CD4-positive, alpha-beta memory T cell (primary cell): ENCODE measurements around the gene GP9. TPM values are rescaled to one million over a fixed set of nuclear protein-coding genes. Genes with fewer than 3 reads are reported as not detected.
A peak's percentile ranks its signal among the peaks of the same experiment; 100 is the strongest.
"Not testable (repeated sequence)": the region's sequence is repeated elsewhere in the genome, so short reads cannot be mapped to it uniquely, and the experiment has no call there.

Experiments
- CTCF ChIA-PET: fragments of 350-600 bp; sonication (Branson Sonifier 250); formaldehyde crosslinking; loops from one replicate; lab custom pipeline; 2021; ENCODE audit warnings: inconsistent platforms; ENCODE audit not compliant: partially characterized antibody; lab: Charles Lee
- POLR2A ChIA-PET: fragments of 350-600 bp; sonication (Branson Sonifier 250); formaldehyde crosslinking; loops from one replicate; lab custom pipeline; 2021; ENCODE audit not compliant: partially characterized antibody; lab: Charles Lee
- DNase-seq, 5 donors: peaks; one replicate each; pipeline versions ENCODE4 v3.0.0 to v3.0.0-alpha.2; 2020 to 2022; ENCODE audit warnings: mixed read lengths in 1 of 5
- H3K27ac ChIP-seq: one replicate; pipeline ENCODE4 v1.7.0; 2013; ENCODE audit warnings: low read depth, low read length
- H3K27me3 ChIP-seq: 2 replicates; pipeline ENCODE4 v1.7.0; 2013; ENCODE audit warnings: mild to moderate bottlenecking, low read length, moderate library complexity; ENCODE audit not compliant: insufficient read depth
- H3K36me3 ChIP-seq: 2 replicates; pipeline ENCODE4 v1.7.0; 2013; ENCODE audit warnings: mild to moderate bottlenecking, low read length, moderate library complexity; ENCODE audit not compliant: insufficient read depth
- H3K4me1 ChIP-seq: 2 replicates; pipeline ENCODE4 v1.7.0; 2013; ENCODE audit warnings: mild to moderate bottlenecking, low read length, moderate library complexity; ENCODE audit not compliant: insufficient read depth
- H3K4me3 ChIP-seq, 2 donors: one replicate each; pipeline ENCODE4 v1.7.0; 2013; ENCODE audit warnings: low read length in 2 of 2, mild to moderate bottlenecking in 1 of 2
- H3K9me3 ChIP-seq, 2 donors: one replicate each; pipeline ENCODE4 v1.7.0; 2013; ENCODE audit warnings: low read length in 2 of 2, control low read depth in 1 of 2; ENCODE audit not compliant: control insufficient read depth in 1 of 2
- H3K27ac Mint-ChIP-seq, 7 donors: one replicate each; pipeline ENCODE4 v1.8.0; 2020 to 2021; ENCODE audit warnings: mixed read lengths in 7 of 7, mild to moderate bottlenecking in 6 of 7, inconsistent platforms in 3 of 7, moderate library complexity in 3 of 7
- H3K27me3 Mint-ChIP-seq, 2 donors: one replicate each; pipeline ENCODE4 v1.8.0; 2020 to 2021; ENCODE audit warnings: mixed read lengths in 2 of 2
- H3K36me3 Mint-ChIP-seq, 2 donors: one replicate each; pipeline ENCODE4 v1.8.0; 2020 to 2021; ENCODE audit warnings: mixed read lengths in 2 of 2, inconsistent platforms in 1 of 2, mild to moderate bottlenecking in 1 of 2
- H3K4me1 Mint-ChIP-seq, 4 donors: one replicate each; pipeline ENCODE4 v1.8.0; 2020 to 2021; ENCODE audit warnings: mixed read lengths in 4 of 4, mild to moderate bottlenecking in 1 of 4
- H3K4me3 Mint-ChIP-seq, 8 donors: one replicate each; pipeline ENCODE4 v1.8.0; 2020 to 2021; ENCODE audit warnings: mixed read lengths in 8 of 8, mild to moderate bottlenecking in 7 of 8, moderate library complexity in 6 of 8, inconsistent platforms in 3 of 8
- H3K9me3 Mint-ChIP-seq, 8 donors: one replicate each; pipeline ENCODE4 v1.8.0; 2020 to 2021; ENCODE audit warnings: mixed read lengths in 8 of 8, mild to moderate bottlenecking in 5 of 8, inconsistent platforms in 3 of 8, moderate library complexity in 1 of 8
- intact Hi-C: fragments of 100-400 bp; cut with micrococcal nuclease; formaldehyde crosslinking; loops from one replicate; pipeline ENCODE4 v1.15.1; 2023
- polyA plus RNA-seq, 2 donors: library from polyadenylated mRNA; unstranded; fragments of 300-500 nt; fragmentation: Illumina TruSeq; gene quantifications; one replicate each; pipeline ENCODE4 v1.2.3, GENCODE V29; 2021
- total RNA-seq, 2 experiments: library from RNA; stranded (reverse); gene quantifications; one replicate each; pipeline ENCODE4 v1.2.3, GENCODE V29; 2021

GP9 gene
- total and polyA plus RNA-seq, 4 experiments from 2014 or later = not detected

DNA sequence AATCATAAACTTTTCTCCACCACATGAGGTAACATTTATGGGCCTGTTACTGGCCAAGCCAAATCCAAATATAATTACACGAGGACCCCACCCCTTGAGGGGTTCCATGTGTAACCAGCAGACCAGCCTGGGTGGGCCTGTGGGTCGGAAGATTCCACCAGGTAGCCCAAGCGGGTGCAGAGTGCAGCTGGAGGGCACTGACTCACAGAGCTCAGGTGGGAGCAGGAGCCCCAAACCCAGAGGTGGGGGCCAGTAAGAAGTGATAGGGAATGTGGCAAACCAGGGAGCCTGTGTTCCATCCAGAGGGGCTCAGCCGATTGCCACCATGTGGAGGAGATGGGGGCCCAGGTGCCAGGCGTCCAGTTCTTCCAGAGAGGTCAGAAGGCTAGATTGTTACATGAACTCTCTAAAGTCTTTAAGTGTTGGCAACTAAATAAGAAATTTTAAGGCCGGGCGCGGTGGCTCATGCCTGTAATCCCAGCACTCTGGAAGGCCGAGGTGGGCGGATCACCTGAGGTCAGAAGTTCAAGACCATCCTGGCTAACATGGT lies 2.6 kb downstream of the GP9 start:
- Mint-ChIP-seq H3K9me3 (no peaks in the 10 kb centered on the region), H3K4me1 (peaks cover 0 to 7% (median 4%) of the 10 kb centered on the region in 4 donors), H3K27me3 (peaks cover 0 to 4% of the 10 kb centered on the region in 2 donors), H3K27ac (no peak overlapping the region), H3K36me3 (no peaks in the 10 kb centered on the region), H3K4me3 (no peak overlapping the region)
- no peaks in the 10 kb centered on the region for H3K27me3 ChIP-seq
- DNase-seq = no peak
- H3K27ac ChIP-seq = no peak overlapping the region
- no peaks in the 10 kb centered on the region for H3K9me3 ChIP-seq
- no peak overlapping the region for H3K4me3 ChIP-seq
- H3K4me1 ChIP-seq = peaks cover 3% of the 10 kb centered on the region
- ChIA-PET POLR2A (no interaction called here), CTCF (interaction anchor here (1.6 to 2.9 kb wide), 2 partner anchors 9 to 10 kb away, joined by 8 to 15 read pairs; no protein-coding TSS in a partner anchor)
- H3K36me3 ChIP-seq = no peaks in the 10 kb centered on the region
- intact Hi-C loops = no loop called here

DNA sequence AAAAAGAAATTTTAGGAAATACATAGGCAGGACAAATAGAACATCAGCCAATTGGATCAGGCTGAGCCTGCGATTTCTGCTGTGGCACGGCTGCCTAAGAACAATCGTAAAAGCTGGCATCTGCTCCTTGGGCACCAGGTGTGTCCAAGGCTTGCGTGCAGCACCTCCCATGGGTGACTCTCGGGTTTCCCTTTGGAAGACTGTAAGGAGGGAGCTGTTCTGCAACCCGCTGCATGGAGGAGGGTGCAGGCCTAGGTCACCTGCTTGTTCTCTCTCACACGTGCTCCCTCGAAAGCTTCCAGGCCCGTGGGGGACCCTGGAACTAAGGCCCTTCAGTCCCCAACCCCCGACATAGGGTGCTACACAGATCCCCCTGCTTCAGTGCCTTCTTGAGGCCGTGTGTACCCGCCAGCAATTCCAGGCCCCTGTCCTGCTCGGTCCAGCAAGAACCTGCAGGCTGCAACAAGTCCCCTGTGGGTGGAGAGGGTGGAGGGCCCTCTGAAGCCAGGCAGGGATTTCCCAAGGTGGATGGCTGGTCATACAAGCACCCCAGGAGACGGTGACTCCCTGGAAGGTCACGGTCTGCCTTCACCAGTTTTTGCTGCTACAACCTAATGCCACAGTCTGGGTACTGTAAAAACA lies 3.4 kb downstream of the GP9 start:
- no peaks in the 10 kb centered on the region for H3K9me3 Mint-ChIP-seq
- Histone ChIP-seq H3K9me3 (no peaks in the 10 kb centered on the region), H3K27me3 (no peaks in the 10 kb centered on the region), H3K27ac (no peak overlapping the region), H3K36me3 (no peaks in the 10 kb centered on the region), H3K4me3 (no peak overlapping the region), H3K4me1 (no peaks in the 10 kb centered on the region)
- peaks cover 0 to 4% of the 10 kb centered on the region in 2 donors for H3K27me3 Mint-ChIP-seq
- peak overlapping the region in 1 of 7 donors; percentile 32 for H3K27ac Mint-ChIP-seq
- DNase-seq = no peak
- no peaks in the 10 kb centered on the region for H3K36me3 Mint-ChIP-seq
- no peak overlapping the region for H3K4me3 Mint-ChIP-seq
- ChIA-PET CTCF (interaction anchor here (0.7 to 2.9 kb wide), 2 partner anchors 10 to 52 kb away, joined by 4 to 15 read pairs; no protein-coding TSS in a partner anchor), POLR2A (no interaction called here)
- H3K4me1 Mint-ChIP-seq = peaks cover 0 to 4% (median 2%) of the 10 kb centered on the region in 4 donors
- intact Hi-C loops = no loop called here

- Histone ChIP-seq H3K4me1 (no peaks in the 10 kb centered on the region), H3K27ac (no peak overlapping the region), H3K27me3 (no peaks in the 10 kb centered on the region), H3K4me3 (no peak overlapping the region), H3K9me3 (no peaks in the 10 kb centered on the region), H3K36me3 (no peaks in the 10 kb centered on the region)
- POLR2A ChIA-PET = interaction anchor here (1.4 kb wide), 1 partner anchor 55 kb away, joined by 5 read pairs; no protein-coding TSS in a partner anchor
- Mint-ChIP-seq H3K36me3 (no peaks in the 10 kb centered on the region), H3K4me3 (no peak overlapping the region), H3K9me3 (no peaks in the 10 kb centered on the region), H3K4me1 (peaks cover 0 to 5% (median 3%) of the 10 kb centered on the region in 4 donors), H3K27ac (peak overlapping the region in 1 of 7 donors; percentile 7), H3K27me3 (peaks cover 2 to 6% of the 10 kb centered on the region in 2 donors)
- no peak for DNase-seq
- intact Hi-C loops = no loop called here
- CTCF ChIA-PET = interaction anchor here (2.9 kb wide), 1 partner anchor 12 kb away, joined by 15 read pairs; no protein-coding TSS in a partner anchor
Measured at GRCh38 chr3:129065016-129065719, 4.6 kb downstream of the GP9 start.

GRCh38 chr3:129065720-129066073 lies 5.1 kb downstream of the GP9 start:
- Mint-ChIP-seq H3K27me3 (peaks cover 3 to 10% of the 10 kb centered on the region in 2 donors), H3K4me3 (no peak overlapping the region), H3K9me3 (no peaks in the 10 kb centered on the region), H3K4me1 (peaks cover 0 to 5% (median 3%) of the 10 kb centered on the region in 4 donors), H3K36me3 (no peaks in the 10 kb centered on the region), H3K27ac (no peak overlapping the region)
- Histone ChIP-seq H3K27me3 (no peaks in the 10 kb centered on the region), H3K9me3 (no peaks in the 10 kb centered on the region), H3K4me3 (no peak overlapping the region), H3K36me3 (no peaks in the 10 kb centered on the region), H3K4me1 (no peaks in the 10 kb centered on the region), H3K27ac (no peak overlapping the region)
- DNase-seq = no peak
- ChIA-PET POLR2A (interaction anchor here (1.4 kb wide), 1 partner anchor 55 kb away, joined by 5 read pairs; no protein-coding TSS in a partner anchor), CTCF (interaction anchor here (2.9 kb wide), 1 partner anchor 12 kb away, joined by 15 read pairs; no protein-coding TSS in a partner anchor)
- intact Hi-C loops = no loop called here

- H3K27me3 Mint-ChIP-seq = peaks cover 3 to 10% of the 10 kb centered on the region in 2 donors
- H3K9me3 Mint-ChIP-seq, H3K36me3 ChIP-seq, H3K4me1 ChIP-seq, H3K36me3 Mint-ChIP-seq, H3K4me1 Mint-ChIP-seq, H3K4me3 ChIP-seq, H3K27ac ChIP-seq, H3K27me3 ChIP-seq, H3K9me3 ChIP-seq, intact Hi-C loops: not testable (repeated sequence)
- peak in 3 of 5 donors; percentile 13 to 34 (median 18) for DNase-seq
- H3K27ac Mint-ChIP-seq = peak overlapping the region in 2 of 7 donors; percentile 23 to 32
- POLR2A ChIA-PET = interaction anchor here (1.4 to 1.8 kb wide), 3 partner anchors 41 to 94 kb away, joined by 5 to 9 read pairs (median 6); partner anchors contain the start of gene RAB43
- CTCF ChIA-PET = interaction anchor here (1.7 to 5.4 kb wide), 5 partner anchors 14 to 97 kb away, joined by 7 to 47 read pairs (median 13); no protein-coding TSS in a partner anchor
- H3K4me3 Mint-ChIP-seq = peak overlapping the region; percentile 34 to 79 (median 65)
Measured at GRCh38 chr3:129067719-129068118, 7.1 kb downstream of the GP9 start.

DNA sequence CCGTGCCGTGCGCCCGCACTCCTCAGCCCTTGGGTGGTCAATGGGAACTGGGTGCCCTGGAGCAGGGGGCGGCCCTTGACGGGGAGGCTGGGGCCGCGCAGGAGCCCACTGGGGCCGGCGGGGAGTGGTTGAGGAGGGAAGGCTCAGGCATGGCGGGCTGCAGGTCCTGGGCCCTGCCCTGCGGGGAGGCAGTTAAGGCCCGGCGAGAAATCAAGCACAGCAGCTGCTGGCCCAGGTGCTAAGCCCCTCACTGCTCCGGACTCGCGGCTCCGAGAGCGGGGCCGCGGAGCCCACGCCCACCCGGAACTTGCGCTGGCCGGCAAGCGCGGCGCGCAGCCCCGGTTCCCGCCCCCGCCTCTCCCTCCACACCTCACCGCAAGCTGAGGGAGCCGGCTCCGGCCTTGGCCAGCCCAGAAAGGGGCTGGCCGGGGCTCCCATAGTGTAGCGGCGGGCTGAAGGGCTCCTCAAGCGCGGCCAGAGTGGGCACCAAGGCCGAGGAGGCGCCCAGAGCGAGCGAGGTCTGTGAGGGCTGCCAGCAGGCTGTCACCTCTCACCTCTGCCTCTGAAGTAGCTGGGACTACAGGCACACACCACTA lies 7.8 kb downstream of the GP9 start:
- no peaks in the 10 kb centered on the region for H3K4me1 ChIP-seq
- no peaks in the 10 kb centered on the region for H3K27me3 ChIP-seq
- Mint-ChIP-seq H3K9me3 (no peaks in the 10 kb centered on the region), H3K4me1 (peaks cover 0 to 5% (median 3%) of the 10 kb centered on the region in 4 donors), H3K27me3 (peaks cover 3 to 10% of the 10 kb centered on the region in 2 donors), H3K36me3 (no peaks in the 10 kb centered on the region), H3K4me3 (peak overlapping the region; percentile 40 to 79 (median 68)), H3K27ac (no peak overlapping the region)
- H3K36me3 ChIP-seq = no peaks in the 10 kb centered on the region
- no peaks in the 10 kb centered on the region for H3K9me3 ChIP-seq
- H3K27ac ChIP-seq = no peak overlapping the region
- ChIA-PET POLR2A (interaction anchor here (1.0 to 1.8 kb wide), 7 partner anchors 15 to 388 kb away, joined by 3 to 9 read pairs (median 5); partner anchors contain the start of gene RAB43), CTCF (interaction anchor here (0.6 to 5.4 kb wide), 11 partner anchors 10 to 177 kb away, joined by 3 to 47 read pairs (median 5); no protein-coding TSS in a partner anchor)
- H3K4me3 ChIP-seq = no peak overlapping the region
- DNase-seq = no peak
- intact Hi-C loops = no loop called here
